LNCAP (cell line): ENCODE data around the gene OSGIN1.

Source experiments
- TF ChIP-seq, protein P1 (sequence below): fragments of 450-650 bp; IDR thresholded peaks from 2 replicates; pipeline ENCODE4 v1.5.1; 2017; ENCODE audit warnings: mild to moderate bottlenecking

OSGIN1 gene

DNA sequence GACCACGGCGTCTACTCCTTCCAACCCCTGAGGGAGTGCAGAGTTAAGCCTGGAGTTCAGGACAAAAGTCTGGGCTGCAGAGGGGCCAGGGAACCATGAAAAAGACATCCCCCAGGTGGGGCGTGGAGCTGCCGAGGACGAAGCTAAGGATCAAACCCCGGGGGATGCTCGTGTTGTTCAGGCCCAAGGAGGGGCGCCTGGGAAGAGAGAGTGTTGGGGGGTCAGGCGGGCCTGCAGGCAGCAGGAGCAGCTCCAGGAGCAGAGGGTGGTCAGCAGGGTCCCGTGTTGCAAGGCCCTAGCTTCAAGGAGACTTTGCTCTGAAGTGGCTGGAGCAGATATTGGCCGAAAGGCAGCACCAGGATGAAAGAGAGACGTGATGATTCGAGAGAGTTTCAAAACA lies 41.7 kb downstream of the OSGIN1 start:
- TF ChIP-seq, protein P1, sequence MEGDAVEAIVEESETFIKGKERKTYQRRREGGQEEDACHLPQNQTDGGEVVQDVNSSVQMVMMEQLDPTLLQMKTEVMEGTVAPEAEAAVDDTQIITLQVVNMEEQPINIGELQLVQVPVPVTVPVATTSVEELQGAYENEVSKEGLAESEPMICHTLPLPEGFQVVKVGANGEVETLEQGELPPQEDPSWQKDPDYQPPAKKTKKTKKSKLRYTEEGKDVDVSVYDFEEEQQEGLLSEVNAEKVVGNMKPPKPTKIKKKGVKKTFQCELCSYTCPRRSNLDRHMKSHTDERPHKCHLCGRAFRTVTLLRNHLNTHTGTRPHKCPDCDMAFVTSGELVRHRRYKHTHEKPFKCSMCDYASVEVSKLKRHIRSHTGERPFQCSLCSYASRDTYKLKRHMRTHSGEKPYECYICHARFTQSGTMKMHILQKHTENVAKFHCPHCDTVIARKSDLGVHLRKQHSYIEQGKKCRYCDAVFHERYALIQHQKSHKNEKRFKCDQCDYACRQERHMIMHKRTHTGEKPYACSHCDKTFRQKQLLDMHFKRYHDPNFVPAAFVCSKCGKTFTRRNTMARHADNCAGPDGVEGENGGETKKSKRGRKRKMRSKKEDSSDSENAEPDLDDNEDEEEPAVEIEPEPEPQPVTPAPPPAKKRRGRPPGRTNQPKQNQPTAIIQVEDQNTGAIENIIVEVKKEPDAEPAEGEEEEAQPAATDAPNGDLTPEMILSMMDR: no peak

DNA sequence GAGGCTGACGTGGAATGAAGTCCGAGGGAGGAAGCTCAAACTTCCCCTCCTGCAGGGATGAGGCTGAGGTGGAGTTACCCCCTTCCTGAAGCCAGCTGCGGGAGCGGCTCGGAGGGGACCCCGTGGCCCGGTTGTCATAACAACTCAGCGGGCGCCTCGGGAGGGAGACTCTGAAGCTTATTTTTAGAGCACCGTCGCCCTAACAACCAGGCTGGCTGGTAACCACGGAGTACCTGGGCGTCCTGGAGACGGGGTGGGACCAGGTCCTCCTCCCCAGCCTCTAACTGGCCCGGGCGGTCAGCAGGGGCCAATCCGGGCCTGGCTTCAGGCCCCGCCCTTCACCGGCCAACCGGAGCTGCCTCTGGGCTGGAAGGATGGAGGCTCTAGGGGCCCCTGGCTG lies 42.7 kb downstream of the OSGIN1 start:
- TF ChIP-seq, protein P1: no peak

DNA sequence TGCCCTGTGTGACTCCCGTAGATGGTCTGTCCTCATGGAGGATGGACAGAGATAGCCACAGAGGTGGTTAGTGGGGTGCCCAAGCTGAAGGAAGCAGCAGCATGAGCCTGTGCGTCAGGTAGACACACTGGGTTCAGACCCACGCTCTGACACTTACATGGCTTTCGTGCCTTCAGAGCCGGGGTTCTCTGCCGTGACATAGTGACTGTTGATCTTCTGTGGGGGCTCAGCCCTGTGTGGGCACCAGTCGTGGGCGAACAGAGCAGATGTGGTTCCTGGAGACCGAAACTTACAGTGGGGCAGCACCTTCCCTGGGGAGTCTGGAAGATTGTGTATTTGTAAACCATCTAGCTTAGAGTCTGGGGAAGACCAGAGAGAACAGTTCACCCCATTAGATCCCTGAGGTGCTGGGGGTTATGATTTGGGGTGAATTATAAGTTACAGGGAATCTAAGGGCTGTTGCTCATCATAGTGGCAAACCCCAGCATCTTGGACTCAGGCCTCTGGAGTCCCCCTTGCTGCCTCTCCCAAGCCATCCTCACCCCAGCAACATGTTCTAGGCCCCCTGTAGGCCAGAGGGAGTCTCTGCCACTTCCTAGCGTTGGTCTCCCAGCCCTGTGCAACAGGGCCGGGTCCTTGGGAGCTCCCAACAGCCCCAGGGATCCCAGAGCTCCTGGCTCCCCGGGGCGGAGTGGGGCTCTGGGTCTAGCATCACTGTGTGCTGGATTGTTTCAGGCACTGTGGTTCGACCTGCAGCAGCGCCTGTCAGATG lies 43.6 kb downstream of the OSGIN1 start:
- TF ChIP-seq, protein P1: no peak

DNA sequence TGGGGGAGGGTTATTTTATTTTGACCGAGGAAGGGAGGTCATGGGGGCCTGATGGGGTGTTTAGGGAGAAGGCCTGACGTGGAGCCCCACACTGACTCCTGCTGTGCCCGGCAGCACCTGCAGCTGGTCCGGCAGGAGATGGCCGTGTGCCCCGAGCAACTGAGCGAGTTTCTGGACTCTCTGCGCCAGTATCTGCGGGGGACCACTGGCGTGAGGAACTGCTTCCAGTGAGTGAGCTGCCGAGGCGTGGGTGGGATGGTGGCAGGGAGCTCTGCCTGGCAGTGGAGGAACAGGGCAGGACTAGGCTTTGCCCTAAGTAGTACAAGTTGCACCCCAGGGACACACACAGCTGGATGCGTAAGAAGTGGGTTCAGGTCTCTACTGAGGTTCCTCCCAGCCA lies 45.1 kb downstream of the OSGIN1 start:
- TF ChIP-seq, protein P1: no peak

DNA sequence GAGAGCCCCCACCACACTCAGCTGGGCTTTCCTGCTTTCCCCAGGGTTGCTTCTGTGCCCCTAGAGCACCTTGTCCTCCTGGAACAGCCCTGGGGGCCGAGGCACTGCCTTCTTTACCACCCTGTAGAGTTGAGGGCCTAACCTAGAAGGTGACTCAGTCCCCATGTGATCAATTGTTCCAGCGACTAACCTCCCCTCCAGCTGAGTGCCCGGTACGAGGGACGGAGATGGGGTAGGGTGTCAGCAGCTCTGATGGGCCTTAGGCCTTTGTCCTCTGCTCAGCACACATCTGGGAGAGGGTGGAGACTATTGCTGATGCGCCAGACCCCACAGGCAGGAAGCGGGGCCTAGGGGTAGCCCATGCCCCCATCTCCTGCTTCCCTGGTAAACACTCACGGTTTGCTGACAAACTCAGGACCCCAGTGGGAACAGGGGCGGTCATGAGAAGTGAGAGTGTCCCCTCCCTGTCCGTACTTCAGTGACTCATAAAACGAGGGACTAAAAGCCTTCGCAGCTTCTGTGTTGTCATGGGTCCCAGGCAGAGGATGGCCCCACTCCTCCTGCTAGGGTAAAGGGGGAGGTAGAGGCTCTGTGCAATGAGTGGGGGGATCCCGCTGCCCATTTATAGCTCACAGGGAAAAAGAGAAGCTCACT lies 48.1 kb downstream of the OSGIN1 start:
- TF ChIP-seq, protein P1: no peak

DNA sequence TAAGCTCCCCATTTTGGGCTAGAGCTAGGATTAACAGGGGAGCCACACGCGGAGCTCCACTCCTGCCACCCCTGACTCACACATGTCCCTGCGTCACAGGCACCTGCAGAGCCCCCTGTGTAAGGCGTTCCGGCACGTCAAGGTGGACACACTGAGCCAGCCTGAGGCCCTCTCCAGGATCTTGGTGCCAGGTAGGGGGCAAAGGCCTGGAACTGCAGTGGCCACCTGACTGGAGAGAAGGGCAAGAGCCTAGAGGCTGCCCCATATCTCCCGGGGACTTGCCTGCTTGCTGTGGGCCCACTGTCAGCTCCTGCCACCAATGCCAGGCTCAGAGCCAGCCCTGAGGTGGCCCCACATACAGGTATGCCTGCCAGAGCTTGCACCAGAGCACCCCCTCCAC lies 48.7 kb downstream of the OSGIN1 start:
- TF ChIP-seq, protein P1: no peak

DNA sequence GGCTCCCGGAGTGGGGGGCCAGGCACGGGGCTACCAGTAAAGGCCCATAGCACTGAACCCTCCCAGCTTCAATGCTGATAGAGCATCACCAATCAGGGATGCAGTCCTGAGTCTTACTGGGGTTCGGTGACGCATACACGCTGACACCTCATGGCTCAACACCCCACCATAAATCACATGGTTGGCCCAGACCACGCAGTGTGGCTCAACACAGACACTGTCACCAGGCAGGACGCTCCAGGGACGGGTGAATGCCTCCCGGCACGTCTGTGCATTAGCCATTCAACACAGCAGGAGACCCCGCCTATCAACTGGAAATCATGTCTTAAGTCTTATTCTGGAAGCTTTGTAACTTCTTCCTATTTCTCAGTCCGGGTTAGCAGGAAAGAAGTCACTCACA lies 50.0 kb downstream of the OSGIN1 start:
- TF ChIP-seq, protein P1: no peak
